ENCODE results near the gene MORC3. TPM values are rescaled to one million over a fixed set of nuclear protein-coding genes. Genes with fewer than 3 reads are reported as not detected.
A peak's percentile ranks its signal among the peaks of the same experiment; 100 is the strongest.
"Not testable (repeated sequence)": the region's sequence is repeated elsewhere in the genome, so short reads cannot be mapped to it uniquely, and the experiment has no call there.

The MORC3 gene
- total RNA-seq, 1 experiment from 2014 or later: 21.7 TPM

GRCh38 chr21:36355868-36356267 lies 35.9 kb downstream of the MORC3 start:
- no peak for DNase-seq
- H3K36me3 ChIP-seq: peaks cover 38% of the 10 kb centered on the region
- H3K4me3 ChIP-seq: no peak overlapping the region
- H3K9me3 ChIP-seq: no peaks in the 10 kb centered on the region
- H3K27me3 ChIP-seq: no peaks in the 10 kb centered on the region

- Histone ChIP-seq H3K36me3 (peaks cover 40% of the 10 kb centered on the region), H3K4me3 (no peak overlapping the region), H3K9me3 (no peaks in the 10 kb centered on the region), H3K27me3 (no peaks in the 10 kb centered on the region)
- no peak for DNase-seq
Observed at GRCh38 chr21:36359185-36359584, 39.2 kb downstream of the MORC3 start.

- Histone ChIP-seq H3K36me3 (peaks cover 65% of the 10 kb centered on the region), H3K9me3 (no peaks in the 10 kb centered on the region)
- DNase-seq: no peak
Observed at GRCh38 chr21:36369064-36369685, 49.2 kb downstream of the MORC3 start.

GRCh38 chr21:36375994-36376393 lies 56.0 kb downstream of the MORC3 start:
- H3K36me3 ChIP-seq: peaks cover 31% of the 10 kb centered on the region
- no peak for DNase-seq
- no peaks in the 10 kb centered on the region for H3K9me3 ChIP-seq
- no peak overlapping the region for H3K4me3 ChIP-seq
- H3K27me3 ChIP-seq: no peaks in the 10 kb centered on the region

More at GRCh38 chr21:36369064-36369685, 49.2 kb downstream of the MORC3 start:
- Histone ChIP-seq H3K27me3 (no peaks in the 10 kb centered on the region), H3K4me3 (no peak overlapping the region)

GRCh38 chr21:36377391-36377842 lies 57.4 kb downstream of the MORC3 start:
- H3K4me3 ChIP-seq: no peak overlapping the region

GRCh38 chr21:36379251-36379650 lies 59.3 kb downstream of the MORC3 start:
- Histone ChIP-seq H3K36me3 (peaks cover 8% of the 10 kb centered on the region), H3K27me3 (no peaks in the 10 kb centered on the region), H3K4me3 (no peak overlapping the region), H3K9me3 (no peaks in the 10 kb centered on the region)
- DNase-seq: no peak

More at GRCh38 chr21:36377391-36377842, 57.4 kb downstream of the MORC3 start:
- peaks cover 20% of the 10 kb centered on the region for H3K36me3 ChIP-seq
- no peaks in the 10 kb centered on the region for H3K27me3 ChIP-seq
- H3K9me3 ChIP-seq: no peaks in the 10 kb centered on the region
- DNase-seq: no peak

GRCh38 chr21:36381841-36382589 lies 62.0 kb downstream of the MORC3 start:
- H3K36me3 ChIP-seq: peaks cover 5% of the 10 kb centered on the region
- no peaks in the 10 kb centered on the region for H3K27me3 ChIP-seq
- DNase-seq: no peak
- no peaks in the 10 kb centered on the region for H3K9me3 ChIP-seq
- no peak overlapping the region for H3K4me3 ChIP-seq

DNA sequence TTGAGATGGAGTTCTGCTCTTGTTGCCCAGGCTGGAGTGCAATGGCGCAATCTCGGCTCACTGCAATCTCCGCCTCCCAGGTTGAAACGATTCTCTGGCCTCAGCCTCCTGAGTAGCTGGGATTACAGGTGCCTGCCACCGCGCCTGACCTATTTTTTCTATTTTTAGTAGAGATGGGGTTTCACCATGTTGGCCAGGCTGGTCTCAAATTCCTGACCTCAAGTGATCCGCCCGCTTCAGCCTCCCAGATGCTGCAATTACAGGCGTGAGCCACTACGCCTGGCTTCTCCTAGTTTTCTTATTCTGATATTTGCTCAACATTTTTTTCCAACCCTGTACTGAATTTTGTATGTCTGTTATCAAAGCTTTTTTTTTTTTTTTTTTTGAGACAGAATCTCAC lies 62.7 kb downstream of the MORC3 start:
- not testable (repeated sequence) for H3K27me3 ChIP-seq

GRCh38 chr21:36384885-36385232 lies 64.9 kb downstream of the MORC3 start:
- H3K36me3 ChIP-seq: peaks cover 8% of the 10 kb centered on the region
- H3K27me3 ChIP-seq: no peaks in the 10 kb centered on the region
- no peak for DNase-seq
- peak overlapping the region; percentile 57 for H3K4me3 ChIP-seq
- H3K9me3 ChIP-seq: no peaks in the 10 kb centered on the region

More for the DNA sequence above, 62.7 kb downstream of the MORC3 start:
- H3K36me3 ChIP-seq, H3K9me3 ChIP-seq, DNase-seq, H3K4me3 ChIP-seq: not testable (repeated sequence)

DNA sequence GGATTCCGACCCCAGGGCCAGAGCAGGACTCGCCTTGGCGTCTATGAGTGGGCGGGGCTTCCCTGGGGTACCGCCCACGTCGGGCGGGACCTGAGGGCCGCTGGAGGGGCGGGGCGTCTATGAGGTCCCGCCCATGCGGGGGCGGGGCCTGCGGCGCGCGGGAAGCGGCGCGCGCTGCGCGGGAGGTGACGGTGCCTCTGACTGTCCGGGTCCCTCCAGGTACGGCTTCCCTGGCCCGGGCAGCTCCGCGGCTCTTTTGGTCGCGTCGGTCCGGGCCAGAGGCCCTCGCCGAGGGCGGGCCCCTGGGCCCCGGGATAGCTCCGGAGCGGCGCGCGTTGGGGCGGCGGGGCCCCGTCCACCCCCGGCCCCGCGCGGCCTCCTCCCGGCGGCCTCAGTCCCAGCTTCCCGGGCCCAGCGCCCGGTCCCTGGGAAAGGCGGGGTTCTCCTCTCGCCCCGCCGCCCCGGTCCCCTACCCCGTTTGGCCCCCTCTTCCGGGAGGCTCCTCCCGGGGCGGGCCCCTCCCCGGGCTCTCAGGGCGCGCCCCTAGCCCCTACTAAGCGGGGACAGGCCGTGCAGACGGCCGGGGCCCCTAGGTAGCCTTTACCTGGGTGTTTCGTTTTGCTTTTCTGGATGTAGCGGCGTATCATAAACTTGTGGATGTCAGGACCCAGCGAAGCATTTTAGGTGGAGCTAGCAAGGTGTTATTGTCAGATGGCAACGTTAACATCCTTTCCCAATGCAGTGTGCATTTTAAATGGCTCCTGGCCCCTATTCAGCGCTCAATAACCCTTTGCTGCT lies 65.4 kb downstream of the MORC3 start, which contains the start of gene CHAF1B:
TSS of gene CHAF1B (plus strand) at position 160 of the 798 bp plus-strand sequence. CDS start 745 bp downstream, outside the sequence.
- Histone ChIP-seq H3K9me3 (no peaks in the 10 kb centered on the region), H3K36me3 (peaks cover 8% of the 10 kb centered on the region), H3K4me3 (peak within 1 kb of the TSS; percentile 57), H3K27me3 (no peaks in the 10 kb centered on the region)
- peak; percentile 66 for DNase-seq

DNA sequence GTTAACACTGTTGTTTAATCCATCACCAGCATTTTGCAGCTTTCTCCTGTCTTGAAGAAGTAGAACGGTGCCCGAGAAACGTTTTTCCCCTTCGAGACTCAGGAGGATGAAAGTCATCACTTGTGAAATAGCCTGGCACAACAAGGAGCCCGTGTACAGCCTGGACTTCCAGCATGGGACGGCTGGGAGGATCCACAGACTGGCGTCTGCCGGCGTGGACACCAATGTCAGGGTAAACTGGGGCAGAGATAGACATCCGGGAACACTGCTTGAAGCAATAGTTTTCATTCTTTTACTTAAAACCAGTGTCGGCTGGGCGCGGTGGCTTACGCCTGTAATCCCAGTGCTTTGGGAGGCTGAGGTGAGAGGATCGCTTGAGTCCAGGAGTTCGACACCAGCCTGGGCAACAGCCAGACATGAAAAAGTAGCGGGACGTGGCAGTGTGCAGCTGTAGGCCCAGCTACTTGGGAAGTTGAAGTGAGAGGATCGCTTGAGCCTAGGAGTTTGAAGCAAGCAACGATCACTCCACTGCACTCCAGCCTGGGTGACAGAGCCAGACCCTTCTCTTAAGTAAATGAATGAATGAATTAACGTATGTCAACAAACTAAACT lies 66.1 kb downstream of the MORC3 start:
- no peak for DNase-seq
- H3K27me3 ChIP-seq: no peaks in the 10 kb centered on the region
- no peaks in the 10 kb centered on the region for H3K9me3 ChIP-seq
- H3K36me3 ChIP-seq: peaks cover 8% of the 10 kb centered on the region
- H3K4me3 ChIP-seq: peak overlapping the region; percentile 57

DNA sequence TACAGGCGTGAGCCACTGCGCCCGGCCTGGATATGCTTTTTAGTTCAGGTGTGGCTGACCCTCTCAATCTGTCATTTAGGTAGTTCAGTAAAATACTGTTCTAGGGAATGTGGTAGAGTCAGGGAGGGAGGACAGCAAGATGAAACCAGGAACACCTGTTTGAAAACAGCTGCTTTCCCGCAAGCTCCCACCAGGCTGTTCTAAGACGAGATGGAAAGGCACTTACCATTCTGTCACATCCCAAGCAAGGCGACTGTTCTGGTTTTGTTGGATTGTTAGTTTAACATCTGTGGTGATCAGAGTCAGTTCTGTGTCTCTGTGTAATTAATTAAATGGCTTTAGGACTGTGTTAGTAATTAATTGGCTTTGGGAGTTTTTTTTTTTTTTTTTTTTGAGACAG lies 68.1 kb downstream of the MORC3 start:
- H3K4me3 ChIP-seq: no peak overlapping the region
- H3K36me3 ChIP-seq: peaks cover 8% of the 10 kb centered on the region
- no peak for DNase-seq
- no peaks in the 10 kb centered on the region for H3K27me3 ChIP-seq
- no peaks in the 10 kb centered on the region for H3K9me3 ChIP-seq

GRCh38 chr21:36388835-36389234 lies 68.8 kb downstream of the MORC3 start:
- Histone ChIP-seq H3K27me3 (no peaks in the 10 kb centered on the region), H3K36me3 (peaks cover 8% of the 10 kb centered on the region), H3K4me3 (no peak overlapping the region), H3K9me3 (no peaks in the 10 kb centered on the region)
- peak; percentile 46 for DNase-seq

- H3K9me3 ChIP-seq, DNase-seq, H3K27me3 ChIP-seq, H3K4me3 ChIP-seq: not testable (repeated sequence)
- peaks cover 18% of the 10 kb centered on the region for H3K36me3 ChIP-seq
Observed at GRCh38 chr21:36391649-36392048, 71.7 kb downstream of the MORC3 start.

GRCh38 chr21:36395353-36396111 lies 75.5 kb downstream of the MORC3 start:
- Histone ChIP-seq H3K36me3 (peaks cover 20% of the 10 kb centered on the region), H3K27me3 (no peaks in the 10 kb centered on the region), H3K4me3 (no peak overlapping the region), H3K9me3 (no peaks in the 10 kb centered on the region)
- DNase-seq: no peak

DNA sequence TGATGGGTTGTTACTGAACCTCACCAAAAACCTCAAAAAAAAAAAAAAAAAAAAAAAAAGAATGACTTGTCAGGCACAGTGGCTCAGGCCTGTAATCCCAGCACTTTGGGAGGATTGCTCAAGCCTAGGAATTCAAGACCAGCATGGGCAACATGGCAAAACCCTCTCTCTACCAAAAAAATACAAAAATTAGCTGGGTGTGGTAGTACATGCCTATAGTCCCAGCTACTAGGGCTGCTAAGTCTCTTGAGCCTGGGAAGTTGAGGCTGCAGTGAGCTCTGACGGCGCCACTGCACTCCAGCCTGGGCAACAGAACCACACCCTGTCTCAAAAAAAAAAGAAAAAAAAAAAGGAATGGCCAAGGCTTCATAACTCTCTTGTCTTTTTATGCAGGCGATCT lies 76.3 kb downstream of the MORC3 start:
- Histone ChIP-seq H3K27me3 (no peaks in the 10 kb centered on the region), H3K36me3 (peaks cover 24% of the 10 kb centered on the region), H3K9me3 (no peaks in the 10 kb centered on the region), H3K4me3 (no peak overlapping the region)
- no peak for DNase-seq

Measured in MG63 (cell line).